T-helper 17 cell (primary cell): ENCODE data around the gene SHISA4. TPM values are rescaled to one million over a fixed set of nuclear protein-coding genes. Genes with fewer than 3 reads are reported as not detected.
"Not testable (repeated sequence)": the region's sequence is repeated elsewhere in the genome, so short reads cannot be mapped to it uniquely, and the experiment has no call there.

Source experiments
- ATAC-seq: fragments of 150-1000 bp; cut with Tn5 transposase; 2 replicates; pipeline ENCODE4 v1.10.0; 2021; ENCODE audit warnings: mild to moderate bottlenecking, moderate library complexity
- DNase-seq, 3 donors: peaks; one replicate each; pipeline versions ENCODE4 v3.0.0 to v3.0.0-alpha.2; 2020 to 2021
- H3K9me3 ChIP-seq: one replicate; pipeline ENCODE4 v1.7.0; 2013; ENCODE audit warnings: low read length, mild to moderate bottlenecking; ENCODE audit not compliant: control insufficient read depth, poor library complexity, severe bottlenecking
- H3K27ac Mint-ChIP-seq: one replicate; pipeline ENCODE4 v1.8.0; 2022; ENCODE audit warnings: mild to moderate bottlenecking, moderate library complexity, mixed read lengths
- H3K27me3 Mint-ChIP-seq: one replicate; pipeline ENCODE4 v1.8.0; 2022; ENCODE audit warnings: mixed read lengths
- H3K36me3 Mint-ChIP-seq: one replicate; pipeline ENCODE4 v1.8.0; 2022; ENCODE audit warnings: low read depth, mixed read lengths
- H3K4me1 Mint-ChIP-seq: one replicate; pipeline ENCODE4 v1.8.0; 2022; ENCODE audit warnings: mild to moderate bottlenecking, mixed read lengths
- H3K4me3 Mint-ChIP-seq: one replicate; pipeline ENCODE4 v1.8.0; 2022; ENCODE audit warnings: mild to moderate bottlenecking, moderate library complexity, mixed read lengths
- total RNA-seq, 4 donors: library from RNA in 2 of 4; stranded (reverse) in 2 of 4; gene quantifications; one replicate each; pipeline ENCODE4 v1.2.3 and lab custom pipeline; 2022 to 2026

The SHISA4 gene
- under 1 TPM; 0.37 to 0.63 TPM for total RNA-seq
- total RNA-seq (lab: John Stamatoyannopoulos, UW): 0 to 0.46 reads per million in 2 donors

GRCh38 chr1:201888282-201889089 is at the start of gene SHISA4:
Gene SHISA4, plus strand, starts transcription at chr1:201888898. Its CDS starts 97 bp downstream, at chr1:201888995.
- Mint-ChIP-seq H3K27me3 (peaks cover 62% of the 10 kb centered on the region), H3K4me1 (peaks cover 11% of the 10 kb centered on the region), H3K4me3 (peak within 1 kb of the TSS; percentile 62), H3K27ac (no peak within 1 kb of the TSS), H3K36me3 (peaks cover 3% of the 10 kb centered on the region)
- no peaks in the 10 kb centered on the region for H3K9me3 ChIP-seq
- DNase-seq (no peak), ATAC-seq (peak; percentile 66)

- not testable (repeated sequence) for ATAC-seq, H3K36me3 Mint-ChIP-seq, H3K27me3 Mint-ChIP-seq, H3K27ac Mint-ChIP-seq, DNase-seq, H3K4me3 Mint-ChIP-seq, H3K9me3 ChIP-seq
- H3K4me1 Mint-ChIP-seq: peaks cover 24% of the 10 kb centered on the region
Measured at GRCh38 chr1:201839089-201839488, 49.6 kb upstream of the SHISA4 start.

GRCh38 chr1:201840055-201840454 is 48.6 kb upstream of the SHISA4 start:
- H3K4me1 Mint-ChIP-seq: peaks cover 18% of the 10 kb centered on the region
- H3K27me3 Mint-ChIP-seq: no peaks in the 10 kb centered on the region
- H3K36me3 Mint-ChIP-seq: peaks cover 2% of the 10 kb centered on the region
- peak overlapping the region; percentile 54 for H3K27ac Mint-ChIP-seq
- DNase-seq (no peak), ATAC-seq (no peak)
- no peaks in the 10 kb centered on the region for H3K9me3 ChIP-seq
- no peak overlapping the region for H3K4me3 Mint-ChIP-seq

- no peaks in the 10 kb centered on the region for H3K9me3 ChIP-seq
- ATAC-seq: no peak
- H3K4me1 Mint-ChIP-seq: peaks cover 18% of the 10 kb centered on the region
- H3K36me3 Mint-ChIP-seq: no peaks in the 10 kb centered on the region
- no peak for DNase-seq
- no peaks in the 10 kb centered on the region for H3K27me3 Mint-ChIP-seq
- peak overlapping the region; percentile 54 for H3K27ac Mint-ChIP-seq
- no peak overlapping the region for H3K4me3 Mint-ChIP-seq
Measured at GRCh38 chr1:201840490-201840889, 48.2 kb upstream of the SHISA4 start.

GRCh38 chr1:201841265-201841912 is 47.3 kb upstream of the SHISA4 start:
- no peaks in the 10 kb centered on the region for H3K27me3 Mint-ChIP-seq
- H3K4me1 Mint-ChIP-seq: peaks cover 20% of the 10 kb centered on the region
- no peaks in the 10 kb centered on the region for H3K36me3 Mint-ChIP-seq
- H3K9me3 ChIP-seq: no peaks in the 10 kb centered on the region
- DNase-seq (no peak), ATAC-seq (no peak)
- H3K27ac Mint-ChIP-seq: peak overlapping the region; percentile 54
- no peak overlapping the region for H3K4me3 Mint-ChIP-seq

GRCh38 chr1:201842472-201843027 is 46.1 kb upstream of the SHISA4 start:
- no peaks in the 10 kb centered on the region for H3K9me3 ChIP-seq
- no peak for DNase-seq
- H3K36me3 Mint-ChIP-seq: no peaks in the 10 kb centered on the region
- H3K4me3 Mint-ChIP-seq: no peak overlapping the region
- peaks cover 17% of the 10 kb centered on the region for H3K4me1 Mint-ChIP-seq
- no peak overlapping the region for H3K27ac Mint-ChIP-seq
- ATAC-seq: no peak
- no peaks in the 10 kb centered on the region for H3K27me3 Mint-ChIP-seq

GRCh38 chr1:201845331-201846083 is 43.2 kb upstream of the SHISA4 start:
- H3K4me1 Mint-ChIP-seq: peaks cover 18% of the 10 kb centered on the region
- H3K36me3 Mint-ChIP-seq: peaks cover 6% of the 10 kb centered on the region
- ATAC-seq (no peak), DNase-seq (no peak)
- H3K27me3 Mint-ChIP-seq: no peaks in the 10 kb centered on the region
- H3K4me3 Mint-ChIP-seq: no peak overlapping the region
- H3K9me3 ChIP-seq: no peaks in the 10 kb centered on the region
- H3K27ac Mint-ChIP-seq: no peak overlapping the region

- Mint-ChIP-seq H3K4me3 (no peak overlapping the region), H3K4me1 (peaks cover 11% of the 10 kb centered on the region), H3K36me3 (peaks cover 6% of the 10 kb centered on the region), H3K27ac (peak overlapping the region; percentile 41), H3K27me3 (no peaks in the 10 kb centered on the region)
- no peak for ATAC-seq
- DNase-seq: no peak
- no peaks in the 10 kb centered on the region for H3K9me3 ChIP-seq
Measured at GRCh38 chr1:201847150-201847549, 41.5 kb upstream of the SHISA4 start.

GRCh38 chr1:201848230-201848629 is 40.5 kb upstream of the SHISA4 start:
- Mint-ChIP-seq H3K27me3 (no peaks in the 10 kb centered on the region), H3K4me1 (peaks cover 11% of the 10 kb centered on the region), H3K4me3 (no peak overlapping the region), H3K36me3 (peaks cover 6% of the 10 kb centered on the region), H3K27ac (no peak overlapping the region)
- ATAC-seq: no peak
- no peaks in the 10 kb centered on the region for H3K9me3 ChIP-seq
- DNase-seq: no peak

- no peak for ATAC-seq
- no peak for DNase-seq
- no peaks in the 10 kb centered on the region for H3K27me3 Mint-ChIP-seq
- H3K27ac Mint-ChIP-seq: peak overlapping the region; percentile 9
- peaks cover 6% of the 10 kb centered on the region for H3K36me3 Mint-ChIP-seq
- peaks cover 11% of the 10 kb centered on the region for H3K4me1 Mint-ChIP-seq
- no peak overlapping the region for H3K4me3 Mint-ChIP-seq
- no peaks in the 10 kb centered on the region for H3K9me3 ChIP-seq
Measured at GRCh38 chr1:201849372-201850052, 39.2 kb upstream of the SHISA4 start.

- peak overlapping the region; percentile 9 for H3K27ac Mint-ChIP-seq
- H3K4me1 Mint-ChIP-seq: peaks cover 11% of the 10 kb centered on the region
- no peak for ATAC-seq
- H3K27me3 Mint-ChIP-seq: no peaks in the 10 kb centered on the region
- peaks cover 6% of the 10 kb centered on the region for H3K36me3 Mint-ChIP-seq
- H3K4me3 Mint-ChIP-seq: no peak overlapping the region
- no peaks in the 10 kb centered on the region for H3K9me3 ChIP-seq
- DNase-seq: no peak
Measured at GRCh38 chr1:201850053-201850397, 38.7 kb upstream of the SHISA4 start.

GRCh38 chr1:201851949-201852348 is 36.7 kb upstream of the SHISA4 start:
- no peak for ATAC-seq
- H3K27ac Mint-ChIP-seq: no peak overlapping the region
- DNase-seq: no peak
- H3K36me3 Mint-ChIP-seq: peaks cover 6% of the 10 kb centered on the region
- no peak overlapping the region for H3K4me3 Mint-ChIP-seq
- H3K27me3 Mint-ChIP-seq: no peaks in the 10 kb centered on the region
- H3K4me1 Mint-ChIP-seq: peaks cover 5% of the 10 kb centered on the region
- no peaks in the 10 kb centered on the region for H3K9me3 ChIP-seq
